MM.1S (cell line): ENCODE results near the gene SEC61G.

ENCODE experiments used
- EZH2phosphoT487 ChIP-seq: fragments of 300-600 bp; sonication (generic); IDR thresholded peaks from 2 replicates; pipeline ENCODE4 v1.6.1; 2018; ENCODE audit warnings: antibody characterized with exemption, low read length
- TF ChIP-seq, protein P1 (sequence below): fragments of 300-600 bp; sonication (generic); IDR thresholded peaks from 2 replicates; pipeline ENCODE4 v1.5.1; 2016; ENCODE audit warnings: antibody characterized with exemption, low read length, mixed read lengths

DNA sequence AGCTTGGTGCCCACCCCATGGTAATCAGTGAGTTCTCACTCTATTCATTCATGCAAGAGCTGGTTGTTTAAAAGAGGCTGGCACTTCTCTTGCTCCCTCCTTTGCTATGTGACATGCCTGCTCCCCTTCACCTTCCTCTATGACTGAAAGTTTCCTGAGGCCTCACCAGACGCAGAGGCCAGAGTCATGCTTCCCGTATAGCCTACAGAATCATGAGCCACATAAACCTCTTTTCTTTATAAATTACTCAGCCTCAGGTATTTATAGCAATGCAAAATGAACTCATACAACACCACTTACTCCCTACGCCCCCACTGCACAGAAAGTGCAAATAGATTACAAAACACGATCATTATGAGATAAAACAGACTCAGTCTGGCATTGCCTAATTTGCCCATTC, 39.0 kb downstream of the SEC61G start:
- TF ChIP-seq, protein P1, sequence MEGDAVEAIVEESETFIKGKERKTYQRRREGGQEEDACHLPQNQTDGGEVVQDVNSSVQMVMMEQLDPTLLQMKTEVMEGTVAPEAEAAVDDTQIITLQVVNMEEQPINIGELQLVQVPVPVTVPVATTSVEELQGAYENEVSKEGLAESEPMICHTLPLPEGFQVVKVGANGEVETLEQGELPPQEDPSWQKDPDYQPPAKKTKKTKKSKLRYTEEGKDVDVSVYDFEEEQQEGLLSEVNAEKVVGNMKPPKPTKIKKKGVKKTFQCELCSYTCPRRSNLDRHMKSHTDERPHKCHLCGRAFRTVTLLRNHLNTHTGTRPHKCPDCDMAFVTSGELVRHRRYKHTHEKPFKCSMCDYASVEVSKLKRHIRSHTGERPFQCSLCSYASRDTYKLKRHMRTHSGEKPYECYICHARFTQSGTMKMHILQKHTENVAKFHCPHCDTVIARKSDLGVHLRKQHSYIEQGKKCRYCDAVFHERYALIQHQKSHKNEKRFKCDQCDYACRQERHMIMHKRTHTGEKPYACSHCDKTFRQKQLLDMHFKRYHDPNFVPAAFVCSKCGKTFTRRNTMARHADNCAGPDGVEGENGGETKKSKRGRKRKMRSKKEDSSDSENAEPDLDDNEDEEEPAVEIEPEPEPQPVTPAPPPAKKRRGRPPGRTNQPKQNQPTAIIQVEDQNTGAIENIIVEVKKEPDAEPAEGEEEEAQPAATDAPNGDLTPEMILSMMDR = no peak
- TF ChIP-seq EZH2phosphoT487 = no peak
